Measurements from ENCODE around the gene NIPSNAP2. TPM values are rescaled to one million over a fixed set of nuclear protein-coding genes. Genes with fewer than 3 reads are reported as not detected.
A peak's percentile ranks its signal among the peaks of the same experiment; 100 is the strongest.

Gene NIPSNAP2
- total RNA-seq, 4 donors from 2014 or later = 64.2 to 113 (median 97.3) TPM

DNA sequence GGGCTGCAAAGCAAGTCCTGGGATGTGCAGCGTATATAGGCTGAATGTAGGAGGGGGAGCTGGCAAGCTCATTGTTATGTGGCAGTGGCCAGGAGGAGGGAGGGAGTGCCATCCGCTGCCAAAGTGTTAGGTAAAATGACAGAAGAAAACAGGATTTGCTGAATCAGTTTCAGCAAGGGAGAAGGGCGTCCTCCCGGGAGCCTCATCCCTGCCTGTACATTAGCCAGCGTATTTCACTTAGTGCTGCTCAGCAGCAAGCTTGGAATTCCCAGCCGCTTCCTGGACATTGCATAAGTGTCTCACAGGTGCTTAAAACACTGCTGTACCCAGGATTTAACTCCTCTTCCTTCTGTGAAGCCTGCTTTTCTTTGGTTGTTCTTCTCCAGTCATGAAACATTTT, 2.5 kb downstream of the NIPSNAP2 start:
- peaks cover 0 to 20% of the 10 kb centered on the region in 2 donors for H3K36me3 ChIP-seq
- no peak for ATAC-seq
- peak overlapping the region in 3 of 4 donors; percentile 29 to 98 (median 97) for H3K27ac ChIP-seq
- TF ChIP-seq EP300 (IDR thresholded peaks at IDR 0.05) (no peak), POLR2AphosphoS5 (IDR thresholded peaks at IDR 0.05) (no peak), CTCF (IDR thresholded peaks at IDR 0.05) (no peak), POLR2A (IDR thresholded peaks at IDR 0.05) (no peak)
- no peaks in the 10 kb centered on the region for H3K27me3 ChIP-seq
- WGBS, 2 donors (ENCODE audit: low coverage in 1 of 2) = 63 to 74% methylated on average over 6 of the region's 6 CpGs
- peaks cover 0 to 64% (median 18%) of the 10 kb centered on the region in 3 donors for H3K4me1 ChIP-seq
- no peaks in the 10 kb centered on the region for H3K9me3 ChIP-seq
- no peak overlapping the region for H3K4me3 ChIP-seq

DNA sequence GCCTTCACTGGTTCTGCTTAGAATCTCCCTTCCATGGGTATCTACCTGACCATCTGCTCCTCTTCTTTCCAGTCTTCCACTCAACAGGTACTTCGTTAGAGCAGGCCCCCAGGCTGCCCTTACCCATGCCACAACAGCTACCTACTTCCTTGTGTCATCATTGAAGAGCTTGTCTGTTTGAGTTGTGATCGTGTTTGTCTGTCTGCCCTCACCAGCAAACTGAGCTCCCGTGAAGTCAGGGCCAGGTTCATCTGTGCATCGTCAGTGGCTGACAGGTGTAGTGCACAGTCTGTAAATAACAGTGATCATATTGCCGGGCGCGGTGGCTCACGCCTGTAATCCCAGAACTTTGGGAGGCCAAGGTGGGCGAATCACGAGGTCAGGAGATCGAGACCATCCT, 5.0 kb downstream of the NIPSNAP2 start:
- no peak for ATAC-seq
- peaks cover 0 to 52% (median 13%) of the 10 kb centered on the region in 3 donors for H3K4me1 ChIP-seq
- no peaks in the 10 kb centered on the region for H3K9me3 ChIP-seq
- H3K4me3 ChIP-seq = no peak overlapping the region
- H3K27me3 ChIP-seq = no peaks in the 10 kb centered on the region
- H3K27ac ChIP-seq = no peak overlapping the region
- H3K36me3 ChIP-seq = peaks cover 0 to 20% of the 10 kb centered on the region in 2 donors
- 78% methylated on average over 2 of the region's 11 CpGs; no CpG with 5 or more reads in 1 of the 2 donors for WGBS, 2 donors (ENCODE audit: low coverage in 1 of 2)
- TF ChIP-seq CTCF (IDR thresholded peaks at IDR 0.05) = no peak
- no peak for TF ChIP-seq EP300 (IDR thresholded peaks at IDR 0.05)
- no peak for TF ChIP-seq POLR2A (IDR thresholded peaks at IDR 0.05)
- TF ChIP-seq POLR2AphosphoS5 (IDR thresholded peaks at IDR 0.05) = no peak

DNA sequence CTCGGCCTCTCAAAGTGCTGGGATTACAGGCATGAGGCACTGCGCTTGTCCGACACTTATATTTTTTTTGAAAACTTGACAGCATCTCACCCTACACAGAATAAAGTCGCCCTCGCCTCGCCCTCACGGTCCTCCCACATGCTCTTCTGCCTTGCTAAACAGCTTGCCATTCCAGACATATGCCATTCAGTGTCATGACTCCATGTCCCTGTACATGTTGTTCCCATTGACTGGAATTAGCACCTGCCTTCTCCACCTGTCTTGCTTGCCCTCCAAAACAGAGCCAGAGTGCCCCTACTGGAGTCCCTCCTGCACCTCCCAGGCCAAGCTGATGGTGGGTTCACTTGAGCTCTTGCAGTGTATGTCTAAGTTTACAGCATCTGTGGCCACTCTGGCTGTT, 6.2 kb downstream of the NIPSNAP2 start:
- no peaks in the 10 kb centered on the region for H3K9me3 ChIP-seq
- no peak for ATAC-seq
- TF ChIP-seq POLR2AphosphoS5 (IDR thresholded peaks at IDR 0.05) (no peak), POLR2A (IDR thresholded peaks at IDR 0.05) (no peak), EP300 (IDR thresholded peaks at IDR 0.05) (no peak), CTCF (IDR thresholded peaks at IDR 0.05) (no peak)
- H3K4me1 ChIP-seq = peaks cover 0 to 55% (median 8%) of the 10 kb centered on the region in 3 donors
- H3K4me3 ChIP-seq = no peak overlapping the region
- 76 to 84% methylated on average over 4 to 6 of the region's 7 CpGs for WGBS, 2 donors (ENCODE audit: low coverage in 1 of 2)
- H3K27ac ChIP-seq = no peak overlapping the region
- peaks cover 0 to 20% of the 10 kb centered on the region in 2 donors for H3K36me3 ChIP-seq
- H3K27me3 ChIP-seq = no peaks in the 10 kb centered on the region

DNA sequence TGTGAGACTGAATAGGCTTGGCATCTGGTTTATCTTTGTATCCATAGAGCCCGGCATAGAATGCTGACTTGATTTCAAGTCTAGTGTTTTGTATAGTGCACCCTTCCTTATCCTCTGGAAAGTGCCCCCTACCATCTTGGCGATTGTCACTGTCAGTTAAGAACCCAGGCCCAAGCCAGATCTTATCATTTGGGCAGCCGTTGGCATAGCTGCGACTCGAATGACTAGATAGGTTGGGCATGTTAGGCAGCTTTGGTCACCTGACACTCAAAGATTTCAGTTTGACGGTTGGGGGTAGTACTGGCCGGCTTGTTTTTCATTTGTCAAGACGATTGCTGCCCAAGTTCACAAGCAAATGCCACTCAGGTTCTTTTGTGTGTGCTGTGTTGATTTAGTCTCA, 6.6 kb downstream of the NIPSNAP2 start:
- no peak for ATAC-seq
- TF ChIP-seq CTCF (IDR thresholded peaks at IDR 0.05) (no peak), EP300 (IDR thresholded peaks at IDR 0.05) (no peak), POLR2AphosphoS5 (IDR thresholded peaks at IDR 0.05) (no peak), POLR2A (IDR thresholded peaks at IDR 0.05) (no peak)
- peaks cover 0 to 20% of the 10 kb centered on the region in 2 donors for H3K36me3 ChIP-seq
- no peak overlapping the region for H3K4me3 ChIP-seq
- no peaks in the 10 kb centered on the region for H3K27me3 ChIP-seq
- H3K9me3 ChIP-seq = no peaks in the 10 kb centered on the region
- 48 to 89% methylated on average over 3 to 7 of the region's 8 CpGs for WGBS, 2 donors (ENCODE audit: low coverage in 1 of 2)
- H3K27ac ChIP-seq = no peak overlapping the region
- peaks cover 0 to 55% (median 4%) of the 10 kb centered on the region in 3 donors for H3K4me1 ChIP-seq

- Histone ChIP-seq H3K27me3 (no peaks in the 10 kb centered on the region), H3K27ac (no peak overlapping the region), H3K4me3 (no peak overlapping the region), H3K4me1 (peaks cover 0 to 58% (median 0%) of the 10 kb centered on the region in 3 donors), H3K9me3 (no peaks in the 10 kb centered on the region), H3K36me3 (peaks cover 0 to 28% of the 10 kb centered on the region in 2 donors)
- no peak for ATAC-seq
- 88 to 90% methylated on average over 4 to 7 of the region's 7 CpGs for WGBS, 2 donors (ENCODE audit: low coverage in 1 of 2)
- TF ChIP-seq POLR2AphosphoS5 (IDR thresholded peaks at IDR 0.05) = no peak
- TF ChIP-seq CTCF (IDR thresholded peaks at IDR 0.05) = no peak
- no peak for TF ChIP-seq EP300 (IDR thresholded peaks at IDR 0.05)
- TF ChIP-seq POLR2A (IDR thresholded peaks at IDR 0.05) = no peak
Observed at GRCh38 chr7:55973747-55974250, 9.4 kb downstream of the NIPSNAP2 start.

Measured in gastroesophageal sphincter (tissue), 4 donors.